OCI-LY1 (cell line): ENCODE results near the gene S100A2.

Source experiments
- EZH2 ChIP-seq: fragments of 200-600 bp; sonication (generic), shearing (Covaris generic); IDR thresholded peaks from 2 replicates; pipeline ENCODE4 v1.8.0; 2017; ENCODE audit warnings: borderline replicate concordance, mixed run types, mild to moderate bottlenecking, antibody characterized with exemption, low read length, moderate library complexity, mixed read lengths
- TF ChIP-seq, protein P1 (sequence below): fragments of 200-600 bp; sonication (generic), shearing (Covaris generic); IDR thresholded peaks from 2 replicates; pipeline ENCODE4 v1.5.1; 2017; ENCODE audit warnings: mild to moderate bottlenecking, antibody characterized with exemption, low read length, moderate library complexity, mixed read lengths

DNA sequence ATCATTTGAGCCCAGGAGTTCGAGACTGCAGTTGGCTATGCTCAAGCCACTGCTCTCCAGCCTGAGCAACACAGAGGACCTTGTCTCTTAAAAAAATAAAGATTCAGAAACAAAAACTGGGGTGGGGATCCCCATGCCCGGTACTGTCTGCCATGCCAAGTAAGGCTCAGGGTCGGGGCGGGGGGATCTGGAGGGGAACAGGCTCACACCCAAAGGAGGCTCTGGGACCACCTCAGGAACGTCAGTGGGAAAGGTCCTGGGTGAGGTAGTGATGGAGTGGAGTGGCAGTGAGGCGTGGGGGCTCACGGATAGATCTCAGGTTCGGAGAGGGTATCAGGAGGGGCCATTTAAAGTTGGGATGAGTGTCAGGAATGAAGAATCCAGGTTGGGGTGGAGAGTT is 19.3 kb downstream of the S100A2 start:
- TF ChIP-seq, protein P1, sequence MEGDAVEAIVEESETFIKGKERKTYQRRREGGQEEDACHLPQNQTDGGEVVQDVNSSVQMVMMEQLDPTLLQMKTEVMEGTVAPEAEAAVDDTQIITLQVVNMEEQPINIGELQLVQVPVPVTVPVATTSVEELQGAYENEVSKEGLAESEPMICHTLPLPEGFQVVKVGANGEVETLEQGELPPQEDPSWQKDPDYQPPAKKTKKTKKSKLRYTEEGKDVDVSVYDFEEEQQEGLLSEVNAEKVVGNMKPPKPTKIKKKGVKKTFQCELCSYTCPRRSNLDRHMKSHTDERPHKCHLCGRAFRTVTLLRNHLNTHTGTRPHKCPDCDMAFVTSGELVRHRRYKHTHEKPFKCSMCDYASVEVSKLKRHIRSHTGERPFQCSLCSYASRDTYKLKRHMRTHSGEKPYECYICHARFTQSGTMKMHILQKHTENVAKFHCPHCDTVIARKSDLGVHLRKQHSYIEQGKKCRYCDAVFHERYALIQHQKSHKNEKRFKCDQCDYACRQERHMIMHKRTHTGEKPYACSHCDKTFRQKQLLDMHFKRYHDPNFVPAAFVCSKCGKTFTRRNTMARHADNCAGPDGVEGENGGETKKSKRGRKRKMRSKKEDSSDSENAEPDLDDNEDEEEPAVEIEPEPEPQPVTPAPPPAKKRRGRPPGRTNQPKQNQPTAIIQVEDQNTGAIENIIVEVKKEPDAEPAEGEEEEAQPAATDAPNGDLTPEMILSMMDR: no peak
- no peak for TF ChIP-seq EZH2
